MM.1S (cell line): ENCODE results near the gene C15orf39.

Experiments used
- CTCF ChIP-seq: fragments of 300-600 bp; sonication (generic); IDR thresholded peaks from 2 replicates; pipeline ENCODE4 v1.5.1; 2016; ENCODE audit warnings: antibody characterized with exemption, low read length, mixed read lengths
- EZH2phosphoT487 ChIP-seq: fragments of 300-600 bp; sonication (generic); IDR thresholded peaks from 2 replicates; pipeline ENCODE4 v1.6.1; 2018; ENCODE audit warnings: antibody characterized with exemption, low read length

- no peak for TF ChIP-seq CTCF
- TF ChIP-seq EZH2phosphoT487: no peak
Observed at GRCh38 chr15:75225951-75226732, 24.5 kb downstream of the C15orf39 start.
